ENCODE results near the gene HIF3A. TPM values are rescaled to one million over a fixed set of nuclear protein-coding genes. Genes with fewer than 3 reads are reported as not detected.

HIF3A gene
- total RNA-seq, 4 donors from 2014 or later = 166 to 235 (median 209) TPM

- TF ChIP-seq POLR2A (IDR thresholded peaks at IDR 0.05) = no peak
- TF ChIP-seq EP300 (IDR thresholded peaks at IDR 0.05) = no peak
- TF ChIP-seq, protein P1, sequence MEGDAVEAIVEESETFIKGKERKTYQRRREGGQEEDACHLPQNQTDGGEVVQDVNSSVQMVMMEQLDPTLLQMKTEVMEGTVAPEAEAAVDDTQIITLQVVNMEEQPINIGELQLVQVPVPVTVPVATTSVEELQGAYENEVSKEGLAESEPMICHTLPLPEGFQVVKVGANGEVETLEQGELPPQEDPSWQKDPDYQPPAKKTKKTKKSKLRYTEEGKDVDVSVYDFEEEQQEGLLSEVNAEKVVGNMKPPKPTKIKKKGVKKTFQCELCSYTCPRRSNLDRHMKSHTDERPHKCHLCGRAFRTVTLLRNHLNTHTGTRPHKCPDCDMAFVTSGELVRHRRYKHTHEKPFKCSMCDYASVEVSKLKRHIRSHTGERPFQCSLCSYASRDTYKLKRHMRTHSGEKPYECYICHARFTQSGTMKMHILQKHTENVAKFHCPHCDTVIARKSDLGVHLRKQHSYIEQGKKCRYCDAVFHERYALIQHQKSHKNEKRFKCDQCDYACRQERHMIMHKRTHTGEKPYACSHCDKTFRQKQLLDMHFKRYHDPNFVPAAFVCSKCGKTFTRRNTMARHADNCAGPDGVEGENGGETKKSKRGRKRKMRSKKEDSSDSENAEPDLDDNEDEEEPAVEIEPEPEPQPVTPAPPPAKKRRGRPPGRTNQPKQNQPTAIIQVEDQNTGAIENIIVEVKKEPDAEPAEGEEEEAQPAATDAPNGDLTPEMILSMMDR (IDR thresholded peaks at IDR 0.05) = no peak
- Histone ChIP-seq H3K4me1 (no peaks in the 10 kb centered on the region), H3K27ac (no peak overlapping the region), H3K27me3 (no peaks in the 10 kb centered on the region), H3K9me3 (no peaks in the 10 kb centered on the region), H3K4me3 (no peak overlapping the region), H3K36me3 (peaks cover 0 to 57% (median 0%) of the 10 kb centered on the region in 3 donors)
- 69 to 77% methylated on average over 1 of the region's 1 CpG for WGBS, 2 donors
- DNase-seq (ENCODE audit: low spot score in 2 of 2) = no peak
These were observed 40.6 kb downstream of the HIF3A start for GRCh38 chr19:46337487-46337886.

DNA sequence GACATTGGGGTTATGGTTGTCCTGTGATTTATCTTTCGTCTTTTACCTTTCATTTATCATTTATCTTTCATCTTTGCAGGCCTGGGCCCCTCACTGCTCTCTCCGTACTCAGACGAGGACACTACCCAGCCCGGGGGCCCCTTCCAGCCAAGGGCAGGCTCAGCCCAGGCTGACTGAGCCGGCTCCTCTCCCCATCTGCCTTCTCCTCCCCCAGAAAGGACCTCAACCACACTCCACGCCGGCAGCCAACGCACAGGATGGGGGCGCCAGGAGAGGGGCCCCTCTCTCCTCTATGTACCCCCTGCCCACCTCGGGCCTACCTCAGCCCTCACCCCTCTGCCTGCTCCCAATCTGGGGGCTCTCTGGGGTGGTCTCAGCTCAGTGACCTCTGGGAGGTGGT lies 42.6 kb downstream of the HIF3A start:
- Histone ChIP-seq H3K4me3 (no peak overlapping the region), H3K9me3 (no peaks in the 10 kb centered on the region), H3K36me3 (peaks cover 0 to 52% (median 0%) of the 10 kb centered on the region in 3 donors), H3K4me1 (no peaks in the 10 kb centered on the region), H3K27me3 (no peaks in the 10 kb centered on the region), H3K27ac (no peak overlapping the region)
- 55 to 58% methylated on average over 10 of the region's 10 CpGs for WGBS, 2 donors
- DNase-seq (ENCODE audit: low spot score in 2 of 2) = no peak
- TF ChIP-seq, protein P1 (IDR thresholded peaks at IDR 0.05) = no peak
- TF ChIP-seq POLR2A (IDR thresholded peaks at IDR 0.05) = no peak
- no peak for TF ChIP-seq EP300 (IDR thresholded peaks at IDR 0.05)

DNA sequence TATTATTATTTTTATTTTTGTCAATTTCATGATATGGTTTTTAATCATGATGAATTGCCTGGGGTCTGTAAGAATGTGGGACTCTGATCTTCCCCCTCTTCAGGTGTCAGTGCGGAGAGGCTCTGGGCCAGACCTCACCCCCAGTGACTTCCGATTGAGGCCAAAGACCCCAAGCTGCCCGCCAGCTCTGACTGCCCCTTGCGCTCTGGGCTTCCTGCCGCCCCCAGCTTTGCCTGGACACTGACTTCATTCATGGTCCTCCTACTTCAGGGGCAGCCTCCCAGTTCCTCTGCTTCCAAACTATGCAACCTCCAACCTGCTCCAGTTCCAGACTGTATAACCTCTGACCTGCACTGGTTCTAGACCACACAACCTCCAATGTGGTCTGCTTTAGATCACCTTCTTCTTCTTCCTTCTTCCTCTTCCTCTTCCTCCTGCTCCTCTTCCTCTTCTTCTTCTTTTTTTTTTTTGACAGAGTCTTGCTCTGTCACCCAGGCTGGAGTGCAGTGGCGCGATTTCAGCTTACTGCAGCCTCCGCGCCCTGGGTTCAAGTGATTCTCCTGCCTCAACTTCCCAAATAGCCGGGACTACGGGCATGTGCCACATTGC lies 43.3 kb downstream of the HIF3A start:
- H3K4me1 ChIP-seq = no peaks in the 10 kb centered on the region
- WGBS, 2 donors = 74 to 85% methylated on average over 11 of the region's 11 CpGs
- no peak overlapping the region for H3K4me3 ChIP-seq
- TF ChIP-seq POLR2A (IDR thresholded peaks at IDR 0.05) = no peak
- TF ChIP-seq, protein P1 (IDR thresholded peaks at IDR 0.05) = no peak
- no peak for TF ChIP-seq EP300 (IDR thresholded peaks at IDR 0.05)
- H3K9me3 ChIP-seq = no peaks in the 10 kb centered on the region
- no peak for DNase-seq (ENCODE audit: low spot score in 2 of 2)
- no peak overlapping the region for H3K27ac ChIP-seq
- H3K27me3 ChIP-seq = no peaks in the 10 kb centered on the region
- peaks cover 0 to 46% (median 0%) of the 10 kb centered on the region in 3 donors for H3K36me3 ChIP-seq

DNA sequence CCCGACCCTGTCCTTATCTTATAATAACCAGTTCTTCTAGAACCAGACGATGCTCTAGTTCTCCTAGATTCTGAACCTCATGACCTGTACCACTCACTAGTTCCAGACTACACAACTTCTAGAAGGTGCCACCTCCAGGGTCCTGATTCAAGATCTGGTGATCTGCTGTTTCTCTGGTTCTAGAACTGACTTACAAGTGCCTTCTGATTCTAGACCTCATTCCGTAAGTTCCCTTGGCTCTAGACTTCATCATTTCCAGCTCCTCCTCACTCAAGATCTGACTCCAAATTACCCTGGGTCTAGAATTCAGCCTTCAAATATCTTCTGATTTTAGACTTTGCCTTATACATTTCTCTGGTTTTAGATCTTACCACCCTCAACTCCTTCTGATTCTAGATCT lies 45.1 kb downstream of the HIF3A start:
- no peak for TF ChIP-seq EP300 (IDR thresholded peaks at IDR 0.05)
- TF ChIP-seq, protein P1 (IDR thresholded peaks at IDR 0.05) = no peak
- TF ChIP-seq POLR2A (IDR thresholded peaks at IDR 0.05) = no peak
- Histone ChIP-seq H3K27ac (no peak overlapping the region), H3K9me3 (no peaks in the 10 kb centered on the region), H3K27me3 (no peaks in the 10 kb centered on the region), H3K4me3 (no peak overlapping the region), H3K4me1 (peaks cover 0 to 4% (median 0%) of the 10 kb centered on the region in 4 donors), H3K36me3 (peaks cover 0 to 29% (median 0%) of the 10 kb centered on the region in 3 donors)
- no peak for DNase-seq (ENCODE audit: low spot score in 2 of 2)
- WGBS, 2 donors = 94 to 97% methylated on average over 3 of the region's 3 CpGs

- H3K36me3 ChIP-seq = peaks cover 0 to 9% (median 0%) of the 10 kb centered on the region in 3 donors
- 65 to 75% methylated on average over 1 of the region's 1 CpG for WGBS, 2 donors
- no peak for DNase-seq (ENCODE audit: low spot score in 2 of 2)
- no peak overlapping the region for H3K27ac ChIP-seq
- H3K9me3 ChIP-seq = no peaks in the 10 kb centered on the region
- peaks cover 0 to 25% (median 19%) of the 10 kb centered on the region in 4 donors for H3K4me1 ChIP-seq
- H3K4me3 ChIP-seq = no peak overlapping the region
- TF ChIP-seq, protein P1 (IDR thresholded peaks at IDR 0.05) = no peak
- no peak for TF ChIP-seq POLR2A (IDR thresholded peaks at IDR 0.05)
- TF ChIP-seq EP300 (IDR thresholded peaks at IDR 0.05) = no peak
- H3K27me3 ChIP-seq = no peaks in the 10 kb centered on the region
These were observed 47.5 kb downstream of the HIF3A start for GRCh38 chr19:46344363-46344762.
